ENCODE measurements around the gene TCEAL4.

GRCh38 chrX:103537871-103538387, 47.4 kb upstream of the TCEAL4 start:
- no peak for TF ChIP-seq CTCF (IDR thresholded peaks at IDR 0.05)
- TF ChIP-seq POLR2A (IDR thresholded peaks at IDR 0.05): no peak

Measured in uterus (tissue), 2 donors.